GM21423 (cell line): ENCODE results near the gene EIF4G1.
"Not testable (repeated sequence)": the region's sequence is repeated elsewhere in the genome, so short reads cannot be mapped to it uniquely, and the experiment has no call there.

Experiments used
- ATAC-seq: cut with Tn5 transposase; IDR thresholded peaks from one replicate; pipeline ENCODE4 v1.9.1; 2021; ENCODE audit warnings: mild to moderate bottlenecking, moderate library complexity; ENCODE audit not compliant: unreplicated experiment

EIF4G1 gene

GRCh38 chr3:184314363-184314699, at the start of gene EIF4G1:
Gene EIF4G1 (plus strand): TSS chr3:184314606. CDS start chr3:184315797, 1,191 bp downstream.
- peak; percentile 84 for ATAC-seq

GRCh38 chr3:184267249-184267648, 47.2 kb upstream of the EIF4G1 start:
- ATAC-seq = not testable (repeated sequence)

- ATAC-seq = no peak
Observed at GRCh38 chr3:184272269-184272668, 42.1 kb upstream of the EIF4G1 start.

GRCh38 chr3:184275381-184275701, 39.1 kb upstream of the EIF4G1 start:
- no peak for ATAC-seq

GRCh38 chr3:184275961-184276910, 38.2 kb upstream of the EIF4G1 start, which contains the start of gene ECE2:
Gene ECE2 (plus strand): TSS chr3:184276022. CDS start chr3:184276154, 132 bp downstream.
- ATAC-seq = no peak

- ATAC-seq = no peak
Observed at GRCh38 chr3:184277366-184277765, 37.0 kb upstream of the EIF4G1 start.

- ATAC-seq = no peak
Observed at GRCh38 chr3:184282941-184283340, 31.5 kb upstream of the EIF4G1 start.

- no peak for ATAC-seq
Observed at GRCh38 chr3:184283681-184284080, 30.7 kb upstream of the EIF4G1 start.

GRCh38 chr3:184284696-184285095, 29.7 kb upstream of the EIF4G1 start:
- ATAC-seq = no peak

GRCh38 chr3:184289426-184289938, 24.9 kb upstream of the EIF4G1 start:
- no peak for ATAC-seq

GRCh38 chr3:184290331-184290730, 24.1 kb upstream of the EIF4G1 start:
- no peak for ATAC-seq

GRCh38 chr3:184291044-184291737, 23.2 kb upstream of the EIF4G1 start:
- no peak for ATAC-seq

- ATAC-seq = no peak
Observed at GRCh38 chr3:184291738-184292445, 22.5 kb upstream of the EIF4G1 start.

GRCh38 chr3:184295771-184296170, 18.6 kb upstream of the EIF4G1 start:
- no peak for ATAC-seq

- no peak for ATAC-seq
Observed at GRCh38 chr3:184296616-184297015, 17.8 kb upstream of the EIF4G1 start.

GRCh38 chr3:184298759-184299487, 15.5 kb upstream of the EIF4G1 start, which contains the start of gene PSMD2:
Gene PSMD2 (plus strand): TSS chr3:184299241. CDS start chr3:184299267, 26 bp downstream.
- ATAC-seq = peak; percentile 93

- ATAC-seq = no peak
Observed at GRCh38 chr3:184299488-184300377, 14.7 kb upstream of the EIF4G1 start.

- no peak for ATAC-seq
Observed at GRCh38 chr3:184300378-184300720, 14.1 kb upstream of the EIF4G1 start.

GRCh38 chr3:184305577-184305976, 8.8 kb upstream of the EIF4G1 start:
- ATAC-seq = no peak
